HAP-1 (cell line): ENCODE data around the gene ZNF438.

ENCODE experiments used
- DNase-seq, 2 experiments: peaks; one replicate each; pipeline ENCODE4 v3.0.0-alpha.2; 2016 to 2020; ENCODE audit warnings: low spot score in 2 of 2
- H3K27me3 ChIP-seq: fragments of 250-450 bp; sonication (Bioruptor Pico); 2 replicates; pipeline ENCODE4 v1.5.1; 2020; ENCODE audit warnings: low read depth, mild to moderate bottlenecking, moderate library complexity
- H3K36me3 ChIP-seq: fragments of 250-450 bp; sonication (Bioruptor Pico); replicated peaks from 2 replicates; pipeline ENCODE4 v1.5.1; 2020; ENCODE audit warnings: mild to moderate bottlenecking
- H3K4me1 ChIP-seq: fragments of 250-450 bp; sonication (Bioruptor Pico); 2 replicates; pipeline ENCODE4 v1.5.1; 2020; ENCODE audit warnings: mild to moderate bottlenecking
- H3K4me3 ChIP-seq: fragments of 250-450 bp; sonication (Bioruptor Pico); 2 replicates; pipeline ENCODE4 v1.5.1; 2020; ENCODE audit warnings: mild to moderate bottlenecking, moderate library complexity
- H3K9me3 ChIP-seq: fragments of 250-450 bp; sonication (Bioruptor Pico); 2 replicates; pipeline ENCODE4 v1.5.1; 2020; ENCODE audit warnings: mild to moderate bottlenecking, moderate library complexity
- in situ Hi-C: fragments of 300-500 bp; cut with MboI; formaldehyde crosslinking; loops from 3 replicates; pipeline ENCODE4 v1.14.3; 2020; ENCODE audit warnings: low sequenced_read_pairs, inconsistent platforms, mixed read lengths

Gene ZNF438

DNA sequence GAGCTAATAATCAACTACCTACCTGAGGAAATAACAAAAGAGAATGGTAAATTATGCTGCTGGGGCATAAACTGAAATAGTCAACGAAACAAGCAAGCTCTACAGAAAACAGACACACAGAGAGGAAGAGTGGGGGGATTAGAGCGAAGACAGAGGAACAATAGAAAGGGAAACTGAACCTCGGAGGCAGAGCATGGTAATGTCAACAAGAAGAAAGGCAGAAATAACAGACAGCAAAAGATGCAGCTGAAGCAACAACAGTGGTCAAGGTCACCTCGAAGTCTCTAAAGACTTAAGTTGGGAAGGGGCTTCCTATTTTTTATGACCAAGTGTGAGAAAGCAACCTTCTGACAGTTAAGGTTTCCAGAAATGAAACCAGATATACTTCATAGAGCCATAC lies 177.0 kb downstream of the ZNF438 start:
- no peaks in the 10 kb centered on the region for H3K27me3 ChIP-seq
- H3K9me3 ChIP-seq, result no peaks in the 10 kb centered on the region; the same call in 1 of the 2 replicates
- no peaks in the 10 kb centered on the region for H3K4me1 ChIP-seq
- no peaks in the 10 kb centered on the region for H3K36me3 ChIP-seq
- in situ Hi-C loops, result no loop called here
- DNase-seq, result no peak
- no peak overlapping the region for H3K4me3 ChIP-seq

DNA sequence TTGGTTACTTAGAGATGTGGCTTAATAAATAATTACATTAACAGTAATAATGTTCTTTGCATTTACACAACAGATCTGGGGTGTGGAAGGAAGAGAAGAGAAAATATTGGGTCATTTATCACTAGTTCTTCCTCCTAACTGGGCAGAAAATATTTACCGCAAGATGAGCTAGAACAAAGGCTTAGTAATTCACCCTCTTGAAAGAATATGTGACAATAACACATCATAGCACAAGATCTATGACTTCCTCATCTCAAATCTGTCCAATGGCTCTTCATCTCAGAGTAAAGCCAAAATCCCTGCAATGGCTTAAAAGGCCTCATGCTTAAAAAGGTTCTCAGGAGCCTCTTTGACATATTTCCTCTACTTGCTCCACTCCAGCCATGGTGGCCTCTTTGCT lies 178.6 kb downstream of the ZNF438 start:
- no peaks in the 10 kb centered on the region for H3K36me3 ChIP-seq

DNA sequence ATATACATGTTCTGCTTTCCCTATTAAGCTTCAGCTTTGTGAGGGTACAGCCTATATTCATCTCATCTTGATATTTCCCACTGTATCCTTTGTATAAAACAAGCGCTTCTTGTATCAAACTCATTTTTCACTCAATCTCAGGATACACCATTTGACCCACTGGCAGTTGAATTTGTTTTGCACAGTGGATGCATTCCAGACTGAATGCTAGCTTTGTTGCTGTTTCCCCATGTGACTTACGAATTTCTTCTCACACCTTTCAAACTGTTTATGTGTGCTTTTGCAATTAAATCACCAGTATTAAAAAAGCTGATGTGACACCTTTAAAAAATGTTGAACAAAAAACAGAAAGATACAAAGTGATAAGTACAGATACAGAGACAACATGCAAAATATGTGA lies 180.9 kb downstream of the ZNF438 start:
- in situ Hi-C loops, result no loop called here
- Histone ChIP-seq H3K36me3 (no peaks in the 10 kb centered on the region), H3K4me3 (no peak overlapping the region), H3K4me1 (no peaks in the 10 kb centered on the region), H3K9me3 (no peaks in the 10 kb centered on the region; the same call in 1 of the 2 replicates), H3K27me3 (no peaks in the 10 kb centered on the region)
- no peak for DNase-seq

More for the DNA sequence above, 178.6 kb downstream of the ZNF438 start:
- H3K4me1 ChIP-seq, result no peaks in the 10 kb centered on the region
- H3K4me3 ChIP-seq, result no peak overlapping the region
- in situ Hi-C loops, result no loop called here
- no peak for DNase-seq
- H3K9me3 ChIP-seq, result no peaks in the 10 kb centered on the region; the same call in 1 of the 2 replicates
- no peaks in the 10 kb centered on the region for H3K27me3 ChIP-seq

DNA sequence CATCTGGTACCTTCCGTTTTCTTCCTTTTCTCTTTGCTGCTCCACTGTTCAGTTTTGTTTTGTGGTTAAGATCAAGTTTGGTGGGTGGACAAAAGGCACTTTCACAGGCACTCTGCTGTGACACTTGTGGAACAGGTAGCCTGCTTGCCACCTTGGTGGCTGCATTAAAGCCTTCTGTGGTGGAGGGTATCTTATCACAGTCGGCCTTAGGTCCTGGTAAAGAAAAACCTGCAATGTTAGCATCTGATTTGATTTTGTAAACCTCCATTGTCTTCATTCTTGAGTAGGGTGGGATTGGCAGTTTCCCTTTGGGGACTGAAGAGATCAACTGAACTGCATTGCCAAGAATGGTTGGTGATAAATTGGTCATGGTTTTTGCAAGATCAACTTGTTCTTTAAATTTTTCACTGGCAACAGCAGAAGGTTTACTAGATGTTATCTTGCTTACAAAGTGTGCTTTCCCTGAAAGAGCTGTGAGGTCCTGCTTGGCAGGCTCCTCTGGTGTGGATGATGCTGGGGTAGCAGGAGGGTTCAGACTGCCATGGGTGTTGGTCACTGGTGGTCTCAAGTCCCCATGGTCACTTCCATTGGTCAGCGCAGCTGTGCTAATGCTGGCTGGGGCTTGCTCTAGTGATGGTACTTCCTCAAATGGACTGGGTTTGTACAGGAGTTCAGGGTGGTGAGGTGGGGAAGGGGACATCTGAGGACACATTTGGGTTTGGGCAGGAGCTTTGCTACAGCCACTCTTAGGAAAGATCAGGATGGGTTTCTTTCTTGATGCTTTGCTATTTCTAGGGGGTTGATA lies 182.2 kb downstream of the ZNF438 start:
- Histone ChIP-seq H3K4me1 (no peaks in the 10 kb centered on the region), H3K9me3 (no peaks in the 10 kb centered on the region; the same call in 1 of the 2 replicates), H3K36me3 (no peaks in the 10 kb centered on the region), H3K27me3 (no peaks in the 10 kb centered on the region), H3K4me3 (no peak overlapping the region)
- in situ Hi-C loops, result no loop called here
- DNase-seq, result no peak

DNA sequence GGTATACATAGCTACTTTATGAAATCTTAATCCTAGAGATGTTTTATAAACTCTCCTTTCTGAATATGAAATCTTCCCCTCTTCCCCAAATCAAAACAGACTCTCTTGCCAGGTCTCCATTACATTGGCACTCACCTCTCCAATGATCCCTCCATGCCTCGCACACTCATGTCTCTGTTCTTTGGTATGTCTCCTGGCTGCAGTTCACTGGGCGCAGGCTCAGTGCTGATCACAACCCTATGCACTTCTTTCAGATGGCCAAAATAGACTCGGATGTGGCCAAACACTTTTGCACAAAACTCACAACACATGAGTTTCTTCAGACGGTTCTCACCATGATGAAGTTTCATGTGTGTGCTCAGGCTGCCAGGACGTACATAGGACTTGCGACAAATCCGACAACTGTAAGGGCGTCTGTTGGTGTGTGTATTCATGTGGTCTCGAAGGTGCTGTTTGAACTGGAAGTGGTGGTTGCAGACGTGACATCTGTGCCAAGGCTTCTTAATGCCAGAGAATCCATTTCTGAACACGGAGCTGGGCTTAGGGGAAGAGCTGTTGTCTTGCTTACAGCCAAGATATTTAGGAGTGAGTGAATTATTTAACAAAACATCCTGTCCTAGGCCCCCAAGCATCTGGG lies 183.2 kb downstream of the ZNF438 start:
- in situ Hi-C loops, result no loop called here
- DNase-seq, result no peak
- no peaks in the 10 kb centered on the region; the same call in 1 of the 2 replicates for H3K9me3 ChIP-seq
- H3K4me1 ChIP-seq, result no peaks in the 10 kb centered on the region
- H3K36me3 ChIP-seq, result no peaks in the 10 kb centered on the region
- no peaks in the 10 kb centered on the region for H3K27me3 ChIP-seq
- H3K4me3 ChIP-seq, result no peak overlapping the region

DNA sequence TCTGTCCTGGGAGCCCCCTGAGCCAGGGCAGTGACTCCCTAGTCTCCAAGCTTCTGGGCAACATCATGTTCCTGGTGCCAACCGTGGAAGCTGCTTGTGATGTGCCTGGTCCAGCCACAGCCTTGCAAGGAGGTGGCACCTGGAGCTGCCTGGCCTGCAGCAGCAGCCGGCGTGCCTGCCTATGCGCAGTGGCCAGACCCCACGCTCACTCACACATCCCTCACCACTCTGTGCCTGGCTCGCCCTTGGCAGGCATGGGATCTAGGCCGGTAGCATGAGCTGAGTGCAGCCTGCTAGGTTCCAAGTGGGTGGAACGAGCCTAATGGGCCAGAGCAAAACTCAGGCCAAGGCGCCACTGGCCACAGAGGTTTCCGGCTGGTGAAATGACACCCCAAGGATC lies 184.0 kb downstream of the ZNF438 start:
- Histone ChIP-seq H3K4me3 (no peak overlapping the region), H3K27me3 (no peaks in the 10 kb centered on the region), H3K4me1 (no peaks in the 10 kb centered on the region), H3K36me3 (no peaks in the 10 kb centered on the region), H3K9me3 (no peaks in the 10 kb centered on the region; the same call in 1 of the 2 replicates)
- no peak for DNase-seq
- in situ Hi-C loops, result no loop called here

DNA sequence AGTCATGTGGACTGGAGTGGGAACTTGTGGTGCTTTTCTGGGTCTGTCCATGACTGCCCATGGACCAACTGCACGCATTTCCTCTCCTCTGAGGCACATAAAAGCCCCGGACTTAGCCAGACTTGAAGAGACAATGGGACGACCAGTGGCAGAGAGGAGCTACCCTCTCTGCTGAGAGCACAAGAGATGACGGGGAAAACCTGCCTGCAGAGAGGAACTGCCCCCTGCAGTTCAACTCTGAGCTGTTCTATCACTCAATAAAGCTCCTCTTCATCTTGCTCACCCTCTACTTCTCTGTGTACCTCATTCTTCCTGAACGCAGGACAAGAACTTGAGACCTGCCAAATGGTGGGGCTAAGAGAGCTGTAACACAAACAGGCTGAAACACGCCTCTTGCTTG lies 184.5 kb downstream of the ZNF438 start:
- Histone ChIP-seq H3K4me1 (no peaks in the 10 kb centered on the region), H3K4me3 (no peak overlapping the region), H3K36me3 (no peaks in the 10 kb centered on the region), H3K27me3 (no peaks in the 10 kb centered on the region), H3K9me3 (no peaks in the 10 kb centered on the region; the same call in 1 of the 2 replicates)
- DNase-seq, result no peak
- in situ Hi-C loops, result no loop called here

DNA sequence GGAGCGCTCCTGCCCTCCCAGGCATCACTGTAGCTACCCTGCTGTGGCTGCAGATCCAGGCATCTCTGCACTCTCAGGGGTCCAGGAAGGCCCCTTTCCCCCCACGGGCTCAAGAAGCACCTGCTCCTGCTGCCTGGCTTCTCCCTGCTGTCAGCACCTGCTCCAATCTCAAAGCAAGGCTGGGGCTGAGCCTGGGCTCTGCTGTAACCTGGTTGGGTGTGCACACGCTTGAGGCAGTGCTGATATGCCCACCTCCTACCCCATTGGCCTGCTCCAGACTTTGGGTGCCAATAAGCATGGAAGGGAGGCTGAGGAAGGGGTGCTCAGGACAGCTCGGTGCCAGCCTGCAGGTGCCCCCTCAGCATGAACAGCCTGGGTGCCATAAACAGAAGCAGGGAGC lies 185.0 kb downstream of the ZNF438 start:
- Histone ChIP-seq H3K9me3 (no peaks in the 10 kb centered on the region; the same call in 1 of the 2 replicates), H3K4me3 (no peak overlapping the region), H3K27me3 (no peaks in the 10 kb centered on the region), H3K36me3 (no peaks in the 10 kb centered on the region), H3K4me1 (no peaks in the 10 kb centered on the region)
- in situ Hi-C loops, result no loop called here
- no peak for DNase-seq

DNA sequence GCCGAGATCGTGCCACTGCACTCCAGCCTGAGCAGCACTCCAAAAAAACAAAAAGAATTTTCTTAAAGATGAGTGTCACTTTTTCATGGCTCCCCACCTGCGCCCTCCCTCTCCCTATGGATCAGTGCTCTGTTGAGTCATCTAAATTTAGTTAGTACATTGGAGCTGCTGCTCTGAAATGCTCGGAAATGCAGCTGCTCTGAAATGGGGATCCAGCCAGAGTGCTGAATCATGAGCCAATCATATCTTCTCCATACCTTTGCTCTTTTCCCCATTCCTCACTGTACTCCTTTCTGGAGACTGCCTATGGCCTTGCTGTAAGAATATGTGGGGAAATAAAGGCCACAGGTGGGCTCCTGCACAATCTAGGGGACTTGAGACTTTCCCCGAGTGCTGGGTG lies 188.8 kb downstream of the ZNF438 start:
- no peaks in the 10 kb centered on the region for H3K27me3 ChIP-seq
- no peaks in the 10 kb centered on the region for H3K36me3 ChIP-seq
- in situ Hi-C loops, result no loop called here
- H3K9me3 ChIP-seq, result no peaks in the 10 kb centered on the region
- no peak for DNase-seq
- H3K4me3 ChIP-seq, result no peak overlapping the region
- H3K4me1 ChIP-seq, result no peaks in the 10 kb centered on the region

DNA sequence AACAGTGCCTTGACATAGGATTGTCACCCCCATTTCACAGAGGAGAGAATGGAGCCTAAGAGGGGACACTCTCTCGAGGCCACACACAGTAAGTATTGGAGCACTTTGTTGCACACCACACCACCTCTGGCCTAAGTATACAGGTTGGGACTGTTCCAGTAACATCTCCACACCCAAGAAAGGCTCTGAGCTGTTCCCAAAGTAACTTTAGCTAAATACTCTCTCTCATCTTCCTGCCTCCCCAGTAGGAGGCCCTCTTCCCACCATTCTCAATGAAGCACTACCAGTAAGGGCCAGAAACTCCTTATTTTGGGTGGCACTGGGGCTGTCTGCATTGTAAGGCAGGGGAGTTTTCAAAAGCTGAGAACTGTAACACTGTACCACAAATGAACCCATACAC lies 189.5 kb downstream of the ZNF438 start:
- in situ Hi-C loops, result no loop called here
- Histone ChIP-seq H3K4me1 (no peaks in the 10 kb centered on the region), H3K36me3 (no peaks in the 10 kb centered on the region), H3K4me3 (no peak overlapping the region), H3K27me3 (no peaks in the 10 kb centered on the region), H3K9me3 (no peaks in the 10 kb centered on the region)
- no peak for DNase-seq

DNA sequence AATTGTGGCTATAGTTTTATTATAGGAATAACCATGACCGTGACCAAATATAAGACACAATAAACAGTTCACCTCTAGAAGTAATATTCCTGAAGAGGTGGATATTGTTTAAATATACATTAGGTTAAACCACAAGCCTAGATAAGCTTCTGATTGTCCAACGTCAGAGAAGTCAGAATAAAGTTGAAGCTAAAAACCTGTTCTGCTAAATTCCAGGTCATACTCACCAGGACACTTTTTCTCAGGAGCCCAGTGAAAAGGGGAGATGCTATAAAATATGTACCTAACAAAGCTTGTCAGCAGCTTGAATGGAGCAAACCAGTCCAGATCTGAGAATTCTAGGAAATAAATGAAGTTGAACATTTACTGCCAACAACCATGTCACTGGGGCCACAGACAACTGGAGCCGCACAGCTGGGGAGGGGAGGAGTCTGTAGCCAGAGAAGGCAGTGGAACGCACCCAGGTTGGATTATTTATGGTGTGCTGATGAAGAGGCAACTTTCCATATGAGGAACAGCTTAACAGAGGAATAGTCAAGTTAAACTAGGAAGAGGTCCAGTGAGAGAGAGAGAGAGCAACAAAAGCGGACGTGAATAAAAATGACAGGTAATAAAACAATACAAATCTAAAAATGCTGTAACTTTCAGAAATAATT lies 191.1 kb downstream of the ZNF438 start:
- in situ Hi-C loops, result no loop called here
- no peak for DNase-seq
- H3K36me3 ChIP-seq, result no peaks in the 10 kb centered on the region

DNA sequence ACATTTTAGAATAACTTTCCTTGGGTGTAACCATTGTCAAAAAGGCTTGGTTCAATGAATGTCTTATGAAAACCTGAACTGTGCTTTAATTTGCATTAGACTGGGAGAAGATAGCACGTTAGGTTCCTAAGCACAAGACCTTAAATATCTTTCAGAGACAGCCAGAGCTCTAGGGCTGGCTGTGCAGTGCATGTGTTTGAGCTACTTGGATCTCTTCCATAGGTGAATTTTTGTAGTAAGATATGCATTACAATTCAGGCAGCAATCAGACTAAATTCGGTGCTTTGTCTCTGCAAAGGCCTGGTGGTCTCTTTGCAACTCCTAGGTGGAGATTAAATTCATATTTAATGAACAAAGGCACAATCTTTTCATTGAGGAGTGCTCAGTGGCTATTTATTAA lies 192.0 kb downstream of the ZNF438 start:
- DNase-seq, result no peak
- H3K9me3 ChIP-seq, result no peaks in the 10 kb centered on the region
- H3K36me3 ChIP-seq, result no peaks in the 10 kb centered on the region
- no peaks in the 10 kb centered on the region for H3K4me1 ChIP-seq
- H3K4me3 ChIP-seq, result no peak overlapping the region
- no peaks in the 10 kb centered on the region for H3K27me3 ChIP-seq
- in situ Hi-C loops, result no loop called here

More for the DNA sequence above, 191.1 kb downstream of the ZNF438 start:
- no peak overlapping the region for H3K4me3 ChIP-seq
- H3K4me1 ChIP-seq, result no peaks in the 10 kb centered on the region
- H3K9me3 ChIP-seq, result no peaks in the 10 kb centered on the region
- no peaks in the 10 kb centered on the region for H3K27me3 ChIP-seq

DNA sequence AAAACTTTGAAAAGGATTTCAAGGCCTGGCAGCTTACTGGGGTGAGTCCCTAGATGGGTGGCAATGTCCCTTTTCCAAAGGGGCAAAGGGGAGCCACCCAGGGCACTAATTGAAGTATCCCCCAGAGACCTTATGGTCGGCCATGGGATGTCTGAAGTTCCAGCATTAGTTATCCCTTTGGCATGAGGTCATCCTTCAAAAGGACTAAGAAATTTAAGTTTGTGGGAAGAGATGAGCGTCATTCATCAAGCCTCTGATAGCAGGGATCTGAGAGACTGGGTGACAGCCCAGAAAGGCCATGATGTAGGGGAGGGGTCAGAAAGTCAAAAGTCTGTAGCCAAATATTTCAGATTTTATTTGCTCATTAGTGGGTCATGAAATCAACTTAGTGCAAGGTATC lies 195.3 kb downstream of the ZNF438 start:
- peaks cover 2% of the 10 kb centered on the region; the same call in 1 of the 2 replicates for H3K4me1 ChIP-seq
- no peaks in the 10 kb centered on the region for H3K9me3 ChIP-seq
- H3K27me3 ChIP-seq, result no peaks in the 10 kb centered on the region
- no peaks in the 10 kb centered on the region for H3K36me3 ChIP-seq
- no peak for DNase-seq
- no peak overlapping the region for H3K4me3 ChIP-seq
- in situ Hi-C loops, result no loop called here

DNA sequence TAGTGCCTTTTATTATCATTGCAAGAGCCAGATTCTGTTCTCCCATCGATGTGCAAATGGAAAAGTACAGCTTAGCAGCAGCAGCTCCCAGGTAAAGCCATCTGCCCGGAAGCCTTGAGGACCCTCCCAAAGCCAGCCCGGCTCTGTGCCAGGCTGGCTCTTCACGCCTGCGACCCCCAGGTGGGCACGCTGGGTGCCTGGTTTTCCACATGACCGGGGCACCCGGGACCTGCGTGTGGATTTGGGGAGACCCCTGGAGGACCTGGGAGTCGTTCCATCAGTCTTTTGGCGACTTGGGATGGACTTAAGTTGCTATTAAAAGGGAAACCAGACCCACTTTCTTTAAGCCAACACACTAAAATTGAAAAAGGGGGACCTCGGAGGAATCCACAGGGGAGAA lies 196.5 kb downstream of the ZNF438 start:
- in situ Hi-C loops, result no loop called here
- H3K4me3 ChIP-seq, result no peak overlapping the region

More for the DNA sequence above, 196.5 kb downstream of the ZNF438 start:
- H3K4me1 ChIP-seq, result peaks cover 2% of the 10 kb centered on the region; the same call in 1 of the 2 replicates
- H3K36me3 ChIP-seq, result no peaks in the 10 kb centered on the region
- no peaks in the 10 kb centered on the region for H3K27me3 ChIP-seq
- no peaks in the 10 kb centered on the region for H3K9me3 ChIP-seq
- DNase-seq, result no peak
